Glutamatergic neuron (in vitro differentiated cells): Measurements from ENCODE around the gene AFF3. TPM values are rescaled to one million over a fixed set of nuclear protein-coding genes. Genes with fewer than 3 reads are reported as not detected.

Experiments used
- DNase-seq: peaks from one replicate; pipeline ENCODE4 v3.0.0; 2022
- H3K27ac Mint-ChIP-seq: one replicate; pipeline ENCODE4 v1.8.0; 2020; ENCODE audit warnings: mild to moderate bottlenecking, mixed read lengths, inconsistent platforms; ENCODE audit not compliant: unreplicated experiment
- H3K27me3 Mint-ChIP-seq: one replicate; pipeline ENCODE4 v1.8.0; 2020; ENCODE audit warnings: mild to moderate bottlenecking, moderate library complexity, mixed read lengths, inconsistent platforms; ENCODE audit not compliant: unreplicated experiment
- H3K36me3 Mint-ChIP-seq: one replicate; pipeline ENCODE4 v1.8.0; 2020; ENCODE audit warnings: mild to moderate bottlenecking, mixed read lengths, inconsistent platforms; ENCODE audit not compliant: unreplicated experiment
- H3K4me1 Mint-ChIP-seq: one replicate; pipeline ENCODE4 v1.8.0; 2020; ENCODE audit warnings: mild to moderate bottlenecking, low read depth, mixed read lengths, inconsistent platforms; ENCODE audit not compliant: unreplicated experiment
- H3K4me3 Mint-ChIP-seq: one replicate; pipeline ENCODE4 v1.8.0; 2020; ENCODE audit warnings: mild to moderate bottlenecking, mixed read lengths, inconsistent platforms; ENCODE audit not compliant: unreplicated experiment
- H3K9me3 Mint-ChIP-seq: one replicate; pipeline ENCODE4 v1.8.0; 2020; ENCODE audit warnings: mild to moderate bottlenecking, moderate library complexity, mixed read lengths, inconsistent platforms; ENCODE audit not compliant: unreplicated experiment
- total RNA-seq: library from RNA; stranded (reverse); fragmentation: NEBNext Ultra II Directional; extraction: Animal tissue kit (Norgen Biotek cat#: 25700); gene quantifications from one replicate; pipeline ENCODE4 v1.2.1, GENCODE V29; 2021; ENCODE audit not compliant: unreplicated experiment
- TF ChIP-seq, protein P1 (sequence below): fragments of 200-600 bp; sonication (generic); IDR thresholded peaks from one replicate; pipeline ENCODE4 v1.5.0; 2021; ENCODE audit not compliant: partially characterized antibody, unreplicated experiment

AFF3 gene
- total RNA-seq, 1 donor from 2014 or later = 125 TPM

DNA sequence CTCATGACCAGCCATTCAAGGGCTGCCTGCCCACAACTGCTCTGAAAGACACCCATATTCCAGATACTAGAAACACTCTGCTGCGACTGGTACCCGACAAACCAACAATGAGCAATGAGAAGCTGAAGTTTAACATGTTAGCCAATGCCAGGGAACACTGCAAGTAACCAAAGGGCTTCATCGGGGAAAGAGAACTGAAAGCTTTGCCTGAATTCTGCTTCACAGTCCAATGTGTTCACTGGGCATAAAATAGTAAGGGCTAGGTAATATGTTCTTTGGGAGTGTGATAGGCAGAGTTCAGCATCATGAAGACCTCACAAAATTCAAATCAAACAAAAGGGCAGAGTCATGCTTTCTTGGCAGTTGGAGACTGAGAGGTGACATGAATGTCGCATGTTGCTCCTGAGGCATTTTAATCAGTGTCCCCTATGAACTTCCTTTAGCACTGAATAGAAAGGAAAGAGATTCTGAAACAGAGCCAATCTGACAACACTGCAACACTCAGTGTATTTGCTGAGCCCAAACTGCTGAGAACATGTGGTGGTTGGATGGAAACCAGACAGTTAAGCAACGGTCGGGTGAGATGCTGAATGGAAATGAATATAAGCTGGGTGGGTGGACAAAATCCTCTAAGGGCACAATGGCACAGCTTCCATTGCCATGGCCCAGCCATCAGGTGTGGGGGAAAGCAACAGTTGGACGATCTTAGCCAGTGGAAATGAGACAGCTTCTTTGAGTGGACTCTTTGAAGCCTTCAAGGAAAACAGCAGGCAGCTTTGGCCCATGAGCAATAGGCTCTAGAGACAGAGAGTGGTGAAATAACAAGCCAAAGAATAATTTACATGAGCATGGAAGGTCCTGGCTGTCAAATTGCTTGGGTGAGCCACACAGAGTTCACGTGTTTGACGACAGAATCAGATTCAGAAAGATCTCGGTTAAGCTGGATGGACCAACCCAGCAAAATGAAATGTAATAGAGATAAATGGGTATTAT is 277.5 kb downstream of the AFF3 start:
- Mint-ChIP-seq H3K4me3 (no peak overlapping the region), H3K27me3 (peaks cover 2% of the 10 kb centered on the region), H3K36me3 (no peaks in the 10 kb centered on the region), H3K4me1 (peaks cover 51% of the 10 kb centered on the region), H3K27ac (peak overlapping the region; percentile 8), H3K9me3 (peaks cover 15% of the 10 kb centered on the region)
- no peak for DNase-seq
- TF ChIP-seq, protein P1, sequence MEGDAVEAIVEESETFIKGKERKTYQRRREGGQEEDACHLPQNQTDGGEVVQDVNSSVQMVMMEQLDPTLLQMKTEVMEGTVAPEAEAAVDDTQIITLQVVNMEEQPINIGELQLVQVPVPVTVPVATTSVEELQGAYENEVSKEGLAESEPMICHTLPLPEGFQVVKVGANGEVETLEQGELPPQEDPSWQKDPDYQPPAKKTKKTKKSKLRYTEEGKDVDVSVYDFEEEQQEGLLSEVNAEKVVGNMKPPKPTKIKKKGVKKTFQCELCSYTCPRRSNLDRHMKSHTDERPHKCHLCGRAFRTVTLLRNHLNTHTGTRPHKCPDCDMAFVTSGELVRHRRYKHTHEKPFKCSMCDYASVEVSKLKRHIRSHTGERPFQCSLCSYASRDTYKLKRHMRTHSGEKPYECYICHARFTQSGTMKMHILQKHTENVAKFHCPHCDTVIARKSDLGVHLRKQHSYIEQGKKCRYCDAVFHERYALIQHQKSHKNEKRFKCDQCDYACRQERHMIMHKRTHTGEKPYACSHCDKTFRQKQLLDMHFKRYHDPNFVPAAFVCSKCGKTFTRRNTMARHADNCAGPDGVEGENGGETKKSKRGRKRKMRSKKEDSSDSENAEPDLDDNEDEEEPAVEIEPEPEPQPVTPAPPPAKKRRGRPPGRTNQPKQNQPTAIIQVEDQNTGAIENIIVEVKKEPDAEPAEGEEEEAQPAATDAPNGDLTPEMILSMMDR = no peak

DNA sequence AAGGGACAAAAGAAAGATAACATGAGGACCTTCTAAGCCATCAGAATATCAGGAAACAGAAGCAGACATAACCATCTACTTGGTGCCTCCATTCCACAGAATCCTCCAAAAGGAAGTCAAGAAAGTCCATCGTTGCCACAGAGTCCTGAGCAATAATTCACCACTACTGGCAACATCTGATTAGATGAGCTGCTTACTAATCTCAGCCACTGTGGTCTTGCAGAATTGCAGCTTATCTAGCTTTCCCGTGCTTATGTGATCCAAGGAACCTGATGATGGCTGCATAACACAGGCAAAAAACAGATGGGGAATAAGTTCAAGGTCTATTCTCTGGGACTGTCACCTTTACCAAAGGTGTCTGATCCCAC is 278.5 kb downstream of the AFF3 start:
- TF ChIP-seq, protein P1 = no peak
- Mint-ChIP-seq H3K27me3 (peaks cover 2% of the 10 kb centered on the region), H3K36me3 (no peaks in the 10 kb centered on the region), H3K4me1 (peaks cover 48% of the 10 kb centered on the region), H3K27ac (no peak overlapping the region), H3K4me3 (no peak overlapping the region), H3K9me3 (peaks cover 15% of the 10 kb centered on the region)
- no peak for DNase-seq

DNA sequence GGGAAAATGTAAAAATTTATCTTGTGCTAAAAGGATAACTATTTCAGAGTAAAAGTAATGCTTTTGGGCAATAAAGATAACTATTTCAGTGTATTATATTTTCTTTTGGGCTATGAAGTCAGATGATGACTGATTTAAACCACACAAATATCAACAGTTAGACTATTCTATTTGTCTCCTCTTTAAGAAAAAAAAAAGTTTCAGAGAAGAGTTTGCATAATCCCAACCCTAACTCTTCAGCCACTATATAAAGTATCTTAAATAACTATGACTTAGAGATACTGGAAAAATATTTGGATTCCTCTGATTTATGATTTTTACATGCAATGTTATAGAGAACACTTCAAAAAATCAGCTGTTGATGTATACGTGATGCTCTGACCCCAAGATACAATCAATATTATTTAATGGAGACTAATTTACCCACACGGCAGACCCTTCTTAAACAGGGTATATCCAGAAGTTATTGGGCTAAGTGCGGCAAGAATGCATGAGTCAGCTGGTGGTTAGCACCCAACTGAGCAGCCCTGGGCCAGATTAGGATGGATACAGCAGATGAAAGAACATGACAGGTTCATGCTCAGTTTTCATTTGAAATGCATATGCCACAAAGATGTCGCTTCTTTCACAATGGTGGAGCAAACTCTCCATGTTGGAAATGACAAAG is 279.0 kb downstream of the AFF3 start:
- peaks cover 47% of the 10 kb centered on the region for H3K4me1 Mint-ChIP-seq
- peaks cover 1% of the 10 kb centered on the region for H3K27me3 Mint-ChIP-seq
- DNase-seq = no peak
- H3K27ac Mint-ChIP-seq = no peak overlapping the region
- H3K4me3 Mint-ChIP-seq = no peak overlapping the region
- TF ChIP-seq, protein P1 = no peak
- no peaks in the 10 kb centered on the region for H3K36me3 Mint-ChIP-seq
- peaks cover 13% of the 10 kb centered on the region for H3K9me3 Mint-ChIP-seq

DNA sequence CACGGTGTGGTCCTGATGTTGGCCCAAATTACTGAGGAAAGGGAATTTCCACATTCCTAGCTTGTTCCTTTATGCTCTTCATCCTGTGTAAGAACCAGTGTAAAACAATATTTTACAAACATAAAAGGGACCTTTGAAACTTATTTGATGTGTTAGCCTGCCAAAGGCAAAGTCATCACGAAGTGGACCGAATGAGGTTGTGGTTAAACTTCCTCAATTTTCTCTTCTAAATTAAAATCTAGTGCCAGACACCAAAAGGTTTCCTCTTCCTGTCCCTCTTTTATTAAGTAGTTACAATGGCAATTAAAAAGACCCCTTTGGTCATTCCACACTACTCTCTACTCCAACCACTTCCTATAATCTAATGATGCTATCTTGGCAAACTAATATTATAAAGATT is 279.8 kb downstream of the AFF3 start:
- TF ChIP-seq, protein P1 = no peak
- no peaks in the 10 kb centered on the region for H3K36me3 Mint-ChIP-seq
- H3K4me1 Mint-ChIP-seq = peaks cover 44% of the 10 kb centered on the region
- no peak overlapping the region for H3K4me3 Mint-ChIP-seq
- H3K27ac Mint-ChIP-seq = no peak overlapping the region
- peaks cover 5% of the 10 kb centered on the region for H3K9me3 Mint-ChIP-seq
- DNase-seq = no peak
- no peaks in the 10 kb centered on the region for H3K27me3 Mint-ChIP-seq

DNA sequence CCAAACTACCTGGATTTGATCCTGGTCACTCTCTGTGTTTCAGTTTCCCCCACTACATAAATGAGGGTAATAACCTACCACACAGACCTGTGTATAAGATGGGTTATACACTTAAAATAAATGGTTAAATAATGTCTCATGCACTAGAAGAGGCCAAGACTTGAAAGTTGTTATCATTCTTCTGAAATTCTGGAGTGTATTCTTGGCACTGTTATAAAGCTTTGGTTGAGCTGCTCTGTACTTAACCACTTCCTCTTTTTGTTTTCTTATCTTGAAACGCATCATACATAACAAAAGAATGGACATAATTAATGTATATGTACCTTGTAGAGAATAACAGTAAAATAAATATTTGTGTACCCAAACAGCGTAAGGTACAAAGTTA is 281.0 kb downstream of the AFF3 start:
- Mint-ChIP-seq H3K4me3 (no peak overlapping the region), H3K27me3 (no peaks in the 10 kb centered on the region)

More for the DNA sequence above, 281.0 kb downstream of the AFF3 start:
- peaks cover 38% of the 10 kb centered on the region for H3K4me1 Mint-ChIP-seq
- TF ChIP-seq, protein P1 = no peak
- H3K27ac Mint-ChIP-seq = no peak overlapping the region
- no peaks in the 10 kb centered on the region for H3K36me3 Mint-ChIP-seq
- peaks cover 1% of the 10 kb centered on the region for H3K9me3 Mint-ChIP-seq
- no peak for DNase-seq
